ENCODE data around the gene KRT10. TPM values are rescaled to one million over a fixed set of nuclear protein-coding genes. Genes with fewer than 3 reads are reported as not detected.
A peak's percentile ranks its signal among the peaks of the same experiment; 100 is the strongest.

Gene KRT10
- total and polyA plus RNA-seq, 4 experiments from 2014 or later, result 37.6 to 181 (median 90.5) TPM

GRCh38 chr17:40848583-40849235, 26.3 kb upstream of the KRT10 start:
- ChIA-PET CTCF (ENCODE audit: partially characterized antibody) (interaction anchor here (0.9 to 1.7 kb wide), 4 partner anchors 7 to 814 kb away, joined by 3 to 4 read pairs (median 3); no protein-coding TSS in a partner anchor), POLR2A (ENCODE audit: partially characterized antibody) (no interaction called here)
- Histone ChIP-seq H3K27ac (ENCODE audit: low read depth, low read length) (no peak overlapping the region), H3K27me3 (ENCODE audit: insufficient read depth, low read length) (no peaks in the 10 kb centered on the region), H3K9me3 (ENCODE audit: control insufficient read depth in 1 of 2, low read length in 2 of 2) (no peaks in the 10 kb centered on the region), H3K4me3 (ENCODE audit: low read length in 2 of 2) (no peak overlapping the region), H3K4me1 (ENCODE audit: insufficient read depth, low read length) (no peaks in the 10 kb centered on the region), H3K36me3 (ENCODE audit: insufficient read depth, low read length) (no peaks in the 10 kb centered on the region)
- H3K27ac Mint-ChIP-seq, result no peak overlapping the region
- DNase-seq, result no peak
- H3K4me3 Mint-ChIP-seq, result no peak overlapping the region
- H3K27me3 Mint-ChIP-seq, result peaks cover 21 to 24% of the 10 kb centered on the region in 2 donors
- no peaks in the 10 kb centered on the region for H3K36me3 Mint-ChIP-seq
- intact Hi-C loops (cut with micrococcal nuclease), result no loop called here
- H3K4me1 Mint-ChIP-seq, result no peaks in the 10 kb centered on the region
- H3K9me3 Mint-ChIP-seq, result no peaks in the 10 kb centered on the region

- POLR2A ChIA-PET (ENCODE audit: partially characterized antibody), result no interaction called here
- no peaks in the 10 kb centered on the region for H3K9me3 Mint-ChIP-seq
- intact Hi-C loops (cut with micrococcal nuclease), result no loop called here
- H3K27me3 ChIP-seq (ENCODE audit: insufficient read depth, low read length), result no peaks in the 10 kb centered on the region
- no peak for DNase-seq
- peaks cover 0 to 2% (median under 1%) of the 10 kb centered on the region in 4 donors for H3K4me1 Mint-ChIP-seq
- no peak overlapping the region for H3K4me3 Mint-ChIP-seq
- H3K27ac Mint-ChIP-seq, result no peak overlapping the region
- H3K9me3 ChIP-seq (ENCODE audit: control insufficient read depth in 1 of 2, low read length in 2 of 2), result no peaks in the 10 kb centered on the region
- peaks cover 0 to 5% of the 10 kb centered on the region in 2 donors for H3K36me3 Mint-ChIP-seq
- CTCF ChIA-PET (ENCODE audit: partially characterized antibody), result no interaction called here
- no peak overlapping the region for H3K4me3 ChIP-seq (ENCODE audit: low read length in 2 of 2)
- H3K4me1 ChIP-seq (ENCODE audit: insufficient read depth, low read length), result no peaks in the 10 kb centered on the region
- peaks cover 23 to 27% of the 10 kb centered on the region in 2 donors for H3K27me3 Mint-ChIP-seq
- H3K36me3 ChIP-seq (ENCODE audit: insufficient read depth, low read length), result no peaks in the 10 kb centered on the region
- no peak overlapping the region for H3K27ac ChIP-seq (ENCODE audit: low read depth, low read length)
These were observed 24.2 kb upstream of the KRT10 start for GRCh38 chr17:40846515-40847144.

GRCh38 chr17:40844671-40845107, 22.3 kb upstream of the KRT10 start:
- Mint-ChIP-seq H3K9me3 (no peaks in the 10 kb centered on the region), H3K27ac (no peak overlapping the region), H3K4me1 (peaks cover 0 to 2% (median under 1%) of the 10 kb centered on the region in 4 donors), H3K36me3 (peaks cover 0 to 5% of the 10 kb centered on the region in 2 donors), H3K4me3 (no peak overlapping the region), H3K27me3 (peaks cover 31 to 34% of the 10 kb centered on the region in 2 donors)
- Histone ChIP-seq H3K4me1 (ENCODE audit: insufficient read depth, low read length) (no peaks in the 10 kb centered on the region), H3K4me3 (ENCODE audit: low read length in 2 of 2) (no peak overlapping the region), H3K27ac (ENCODE audit: low read depth, low read length) (no peak overlapping the region), H3K9me3 (ENCODE audit: control insufficient read depth in 1 of 2, low read length in 2 of 2) (no peaks in the 10 kb centered on the region), H3K27me3 (ENCODE audit: insufficient read depth, low read length) (no peaks in the 10 kb centered on the region), H3K36me3 (ENCODE audit: insufficient read depth, low read length) (no peaks in the 10 kb centered on the region)
- no peak for DNase-seq
- ChIA-PET CTCF (ENCODE audit: partially characterized antibody) (no interaction called here), POLR2A (ENCODE audit: partially characterized antibody) (no interaction called here)
- intact Hi-C loops (cut with micrococcal nuclease), result no loop called here

GRCh38 chr17:40843242-40843641, 20.8 kb upstream of the KRT10 start:
- peaks cover 0 to 2% (median under 1%) of the 10 kb centered on the region in 4 donors for H3K4me1 Mint-ChIP-seq
- intact Hi-C loops (cut with micrococcal nuclease), result no loop called here
- POLR2A ChIA-PET (ENCODE audit: partially characterized antibody), result no interaction called here
- H3K4me3 Mint-ChIP-seq, result no peak overlapping the region
- H3K27me3 Mint-ChIP-seq, result peaks cover 30 to 35% of the 10 kb centered on the region in 2 donors
- no peaks in the 10 kb centered on the region for H3K9me3 ChIP-seq (ENCODE audit: control insufficient read depth in 1 of 2, low read length in 2 of 2)
- H3K27ac Mint-ChIP-seq, result no peak overlapping the region
- CTCF ChIA-PET (ENCODE audit: partially characterized antibody), result interaction anchor here (0.9 to 1.5 kb wide), 3 partner anchors 13 to 822 kb away, joined by 3 to 6 read pairs (median 3); no protein-coding TSS in a partner anchor
- no peak for DNase-seq
- H3K36me3 ChIP-seq (ENCODE audit: insufficient read depth, low read length), result no peaks in the 10 kb centered on the region
- H3K36me3 Mint-ChIP-seq, result peaks cover 0 to 5% of the 10 kb centered on the region in 2 donors
- H3K27ac ChIP-seq (ENCODE audit: low read depth, low read length), result no peak overlapping the region
- H3K27me3 ChIP-seq (ENCODE audit: insufficient read depth, low read length), result no peaks in the 10 kb centered on the region
- H3K4me1 ChIP-seq (ENCODE audit: insufficient read depth, low read length), result no peaks in the 10 kb centered on the region
- H3K4me3 ChIP-seq (ENCODE audit: low read length in 2 of 2), result no peak overlapping the region
- H3K9me3 Mint-ChIP-seq, result no peaks in the 10 kb centered on the region

DNA sequence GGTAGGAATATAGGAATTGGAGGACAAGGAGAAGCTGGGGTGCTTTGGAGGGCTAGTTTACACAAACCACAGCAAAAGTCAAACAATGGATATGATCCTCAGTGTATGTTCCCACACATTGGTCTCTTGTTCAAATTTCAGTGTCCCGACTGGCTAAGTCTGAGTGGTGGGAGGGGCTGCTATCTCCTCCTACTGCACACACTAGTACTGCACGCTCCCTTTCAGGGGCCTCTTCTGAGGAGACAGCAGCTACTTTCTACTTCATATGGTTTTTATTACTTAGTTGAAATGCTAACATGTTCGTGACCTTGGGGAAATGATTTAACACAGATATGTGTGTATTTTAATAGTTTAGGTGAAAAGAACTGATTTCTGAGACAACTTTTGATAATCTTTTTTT, 18.8 kb upstream of the KRT10 start:
- Mint-ChIP-seq H3K4me1 (peaks cover 0 to 2% (median under 1%) of the 10 kb centered on the region in 4 donors), H3K9me3 (no peaks in the 10 kb centered on the region), H3K36me3 (peaks cover 0 to 5% of the 10 kb centered on the region in 2 donors), H3K4me3 (no peak overlapping the region), H3K27me3 (peaks cover 23 to 34% of the 10 kb centered on the region in 2 donors), H3K27ac (peak overlapping the region in 1 of 7 donors; percentile 6)
- CTCF ChIA-PET (ENCODE audit: partially characterized antibody), result interaction anchor here (1.3 kb wide), 1 partner anchor 12 kb away, joined by 3 read pairs; no protein-coding TSS in a partner anchor
- Histone ChIP-seq H3K9me3 (ENCODE audit: control insufficient read depth in 1 of 2, low read length in 2 of 2) (no peaks in the 10 kb centered on the region), H3K4me3 (ENCODE audit: low read length in 2 of 2) (no peak overlapping the region), H3K4me1 (ENCODE audit: insufficient read depth, low read length) (no peaks in the 10 kb centered on the region), H3K27me3 (ENCODE audit: insufficient read depth, low read length) (no peaks in the 10 kb centered on the region), H3K27ac (ENCODE audit: low read depth, low read length) (no peak overlapping the region), H3K36me3 (ENCODE audit: insufficient read depth, low read length) (no peaks in the 10 kb centered on the region)
- intact Hi-C loops (cut with micrococcal nuclease), result no loop called here
- DNase-seq, result no peak
- POLR2A ChIA-PET (ENCODE audit: partially characterized antibody), result no interaction called here

DNA sequence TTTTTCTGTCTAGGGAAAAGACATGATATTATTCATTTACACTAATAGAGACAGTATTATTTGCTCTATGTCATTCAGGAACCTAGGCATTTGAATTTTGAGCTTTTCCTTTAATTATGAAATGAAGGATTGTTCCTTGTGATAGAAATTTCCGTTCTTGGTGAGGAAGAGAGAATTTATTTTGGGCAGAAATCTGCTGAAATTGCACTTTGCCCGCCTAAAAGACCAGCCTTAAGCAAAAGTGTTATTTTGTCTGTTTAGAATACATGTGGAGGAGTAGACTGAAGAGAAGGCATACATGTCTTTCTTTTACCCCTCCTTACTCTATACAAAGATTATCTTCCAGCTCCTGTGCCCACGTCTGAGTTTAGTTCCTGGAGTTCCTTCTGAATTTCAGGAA, 16.8 kb upstream of the KRT10 start:
- CTCF ChIA-PET (ENCODE audit: partially characterized antibody), result no interaction called here

GRCh38 chr17:40836020-40836419, 13.6 kb upstream of the KRT10 start:
- H3K9me3 Mint-ChIP-seq, result no peaks in the 10 kb centered on the region
- peaks cover 3 to 13% of the 10 kb centered on the region in 2 donors for H3K27me3 Mint-ChIP-seq
- Histone ChIP-seq H3K36me3 (ENCODE audit: insufficient read depth, low read length) (no peaks in the 10 kb centered on the region), H3K9me3 (ENCODE audit: control insufficient read depth in 1 of 2, low read length in 2 of 2) (no peaks in the 10 kb centered on the region), H3K27ac (ENCODE audit: low read depth, low read length) (no peak overlapping the region), H3K4me1 (ENCODE audit: insufficient read depth, low read length) (no peaks in the 10 kb centered on the region), H3K4me3 (ENCODE audit: low read length in 2 of 2) (no peak overlapping the region), H3K27me3 (ENCODE audit: insufficient read depth, low read length) (no peaks in the 10 kb centered on the region)
- no peak for DNase-seq
- H3K36me3 Mint-ChIP-seq, result peaks cover 4% of the 10 kb centered on the region in 2 donors
- H3K27ac Mint-ChIP-seq, result no peak overlapping the region
- intact Hi-C loops (cut with micrococcal nuclease), result no loop called here
- no peaks in the 10 kb centered on the region for H3K4me1 Mint-ChIP-seq
- CTCF ChIA-PET (ENCODE audit: partially characterized antibody), result interaction anchor here (1.5 kb wide), 1 partner anchor 827 kb away, joined by 3 read pairs; no protein-coding TSS in a partner anchor
- POLR2A ChIA-PET (ENCODE audit: partially characterized antibody), result interaction anchor here (1.0 kb wide), 1 partner anchor 17 kb away, joined by 3 read pairs; no protein-coding TSS in a partner anchor
- H3K4me3 Mint-ChIP-seq, result no peak overlapping the region

More for the DNA sequence above, 16.8 kb upstream of the KRT10 start:
- Histone ChIP-seq H3K36me3 (ENCODE audit: insufficient read depth, low read length) (no peaks in the 10 kb centered on the region), H3K9me3 (ENCODE audit: control insufficient read depth in 1 of 2, low read length in 2 of 2) (no peaks in the 10 kb centered on the region), H3K4me1 (ENCODE audit: insufficient read depth, low read length) (no peaks in the 10 kb centered on the region), H3K27ac (ENCODE audit: low read depth, low read length) (no peak overlapping the region), H3K27me3 (ENCODE audit: insufficient read depth, low read length) (no peaks in the 10 kb centered on the region), H3K4me3 (ENCODE audit: low read length in 2 of 2) (no peak overlapping the region)
- no peak overlapping the region for H3K27ac Mint-ChIP-seq
- DNase-seq, result no peak
- POLR2A ChIA-PET (ENCODE audit: partially characterized antibody), result no interaction called here
- no peak overlapping the region for H3K4me3 Mint-ChIP-seq
- peaks cover 0 to 2% (median under 1%) of the 10 kb centered on the region in 4 donors for H3K4me1 Mint-ChIP-seq
- H3K27me3 Mint-ChIP-seq, result peaks cover 17 to 21% of the 10 kb centered on the region in 2 donors
- intact Hi-C loops (cut with micrococcal nuclease), result no loop called here
- H3K9me3 Mint-ChIP-seq, result no peaks in the 10 kb centered on the region
- H3K36me3 Mint-ChIP-seq, result peaks cover 3 to 9% of the 10 kb centered on the region in 2 donors
